ENCODE measurements around the gene TP73. TPM values are rescaled to one million over a fixed set of nuclear protein-coding genes. Genes with fewer than 3 reads are reported as not detected.
A peak's percentile ranks its signal among the peaks of the same experiment; 100 is the strongest.

Gene TP73
- total and polyA plus RNA-seq, 2 donors from 2014 or later: 0.54 TPM; not detected in 1

- no peak for FAIRE-seq
- TF ChIP-seq CTCF (IDR thresholded peaks at IDR 0.05; ENCODE audit: borderline replicate concordance, extremely low read depth, insufficient read depth): no peak
- intact Hi-C loops (cut with DNase I): no loop called here
- Histone ChIP-seq H3K9ac (ENCODE audit: low read length in 3 of 3) (no peak overlapping the region), H3K4me3 (ENCODE audit: low read length in 3 of 3) (no peak overlapping the region), H3K27me3 (ENCODE audit: control insufficient read depth, insufficient read depth, low read length) (no peaks in the 10 kb centered on the region), H3K36me3 (ENCODE audit: control insufficient read depth in 2 of 3, insufficient read depth in 3 of 3, low read length in 3 of 3) (no peaks in the 10 kb centered on the region), H3K9me3 (ENCODE audit: control insufficient read depth in 2 of 3, insufficient read depth in 1 of 3, low read length in 3 of 3) (no peaks in the 10 kb centered on the region), H3K4me1 (ENCODE audit: control insufficient read depth in 2 of 3, insufficient read depth in 2 of 3, low read depth in 1 of 3, low read length in 3 of 3) (no peaks in the 10 kb centered on the region), H3K27ac (ENCODE audit: low read depth in 2 of 2, low read length in 2 of 2) (no peak overlapping the region)
- peak in 1 of 5 donors; percentile 69 for DNase-seq
These were observed 23.1 kb downstream of the TP73 start for GRCh38 chr1:3675436-3675835.

DNA sequence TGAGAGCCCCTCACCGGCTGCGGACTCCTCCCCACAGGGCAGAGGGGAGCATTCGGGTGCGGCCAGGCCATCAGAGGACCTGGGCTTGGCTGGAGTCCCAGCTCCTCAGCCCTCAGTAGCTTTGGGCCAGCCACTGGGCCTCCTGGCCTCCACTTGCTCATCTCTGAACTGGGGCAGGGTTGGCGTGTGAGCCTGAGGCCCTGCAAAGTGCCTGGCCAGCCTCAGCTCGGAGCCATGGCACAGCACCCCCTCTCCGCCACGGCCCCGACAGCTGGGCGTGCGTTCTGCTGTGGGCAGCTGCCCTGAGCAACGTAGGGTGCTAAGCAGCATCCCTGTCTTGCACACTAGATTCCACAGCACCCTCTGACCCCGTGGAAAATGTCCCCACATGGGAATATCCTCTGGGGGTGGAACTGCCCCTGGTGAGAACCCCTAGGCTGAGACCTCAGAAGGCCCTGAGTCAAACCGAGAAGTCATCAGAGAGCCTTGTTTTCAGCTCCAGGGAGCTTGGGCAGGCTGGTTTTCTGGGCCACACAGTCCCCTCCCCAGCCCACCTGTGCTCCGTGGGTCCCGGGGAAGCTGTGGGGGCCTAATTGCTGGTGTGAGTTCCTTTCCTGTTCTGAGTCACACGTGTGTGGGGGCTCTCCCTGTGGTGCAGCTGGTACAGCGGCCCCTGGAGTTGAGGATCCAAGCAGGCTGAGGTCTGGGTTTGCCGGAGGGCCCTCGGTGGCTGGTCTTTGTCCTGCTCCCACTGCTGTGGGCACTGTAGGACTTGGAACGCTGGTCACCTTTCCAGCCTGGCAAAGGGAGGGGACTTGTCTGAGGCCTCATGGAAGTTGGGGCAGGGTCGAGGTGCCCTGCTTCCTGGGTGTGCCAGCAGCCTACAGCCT is 24.5 kb downstream of the TP73 start:
- peak in 1 of 5 donors; percentile 62 for DNase-seq
- intact Hi-C loops (cut with DNase I): no loop called here
- no peak for TF ChIP-seq CTCF (IDR thresholded peaks at IDR 0.05; ENCODE audit: borderline replicate concordance, extremely low read depth, insufficient read depth)
- H3K9ac ChIP-seq (ENCODE audit: low read length in 3 of 3): no peak overlapping the region
- no peaks in the 10 kb centered on the region for H3K36me3 ChIP-seq (ENCODE audit: control insufficient read depth in 2 of 3, insufficient read depth in 3 of 3, low read length in 3 of 3)
- H3K27ac ChIP-seq (ENCODE audit: low read depth in 2 of 2, low read length in 2 of 2): no peak overlapping the region
- H3K9me3 ChIP-seq (ENCODE audit: control insufficient read depth in 2 of 3, insufficient read depth in 1 of 3, low read length in 3 of 3): no peaks in the 10 kb centered on the region
- no peaks in the 10 kb centered on the region for H3K4me1 ChIP-seq (ENCODE audit: control insufficient read depth in 2 of 3, insufficient read depth in 2 of 3, low read depth in 1 of 3, low read length in 3 of 3)
- no peak overlapping the region for H3K4me3 ChIP-seq (ENCODE audit: low read length in 3 of 3)
- no peaks in the 10 kb centered on the region for H3K27me3 ChIP-seq (ENCODE audit: control insufficient read depth, insufficient read depth, low read length)
- FAIRE-seq: no peak

DNA sequence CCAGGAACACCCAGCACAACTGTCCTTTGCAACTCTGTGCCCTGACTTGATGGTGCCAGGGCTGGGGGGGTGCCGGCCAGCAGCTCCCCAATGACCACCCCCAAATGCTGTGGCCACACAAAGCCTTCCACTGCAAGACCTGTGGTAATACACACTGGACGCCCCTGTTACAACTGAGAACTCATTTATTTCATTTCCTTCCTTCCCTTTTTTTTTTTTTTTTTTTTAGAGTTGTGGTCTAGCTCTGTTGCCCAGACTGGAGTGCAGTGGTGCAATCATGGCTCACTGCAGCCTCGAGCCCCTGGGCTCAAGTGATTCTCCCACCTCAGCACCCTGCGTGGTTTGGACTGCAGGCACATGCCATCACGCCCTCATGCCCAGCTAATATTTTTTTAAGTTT is 25.2 kb downstream of the TP73 start:
- H3K9me3 ChIP-seq (ENCODE audit: control insufficient read depth in 2 of 3, insufficient read depth in 1 of 3, low read length in 3 of 3): no peaks in the 10 kb centered on the region
- no peaks in the 10 kb centered on the region for H3K27me3 ChIP-seq (ENCODE audit: control insufficient read depth, insufficient read depth, low read length)
- H3K4me3 ChIP-seq (ENCODE audit: low read length in 3 of 3): no peak overlapping the region
- H3K4me1 ChIP-seq (ENCODE audit: control insufficient read depth in 2 of 3, insufficient read depth in 2 of 3, low read depth in 1 of 3, low read length in 3 of 3): no peaks in the 10 kb centered on the region
- H3K36me3 ChIP-seq (ENCODE audit: control insufficient read depth in 2 of 3, insufficient read depth in 3 of 3, low read length in 3 of 3): no peaks in the 10 kb centered on the region
- DNase-seq (peak in 1 of 5 donors; percentile 26), FAIRE-seq (no peak)
- H3K9ac ChIP-seq (ENCODE audit: low read length in 3 of 3): no peak overlapping the region
- no peak for TF ChIP-seq CTCF (IDR thresholded peaks at IDR 0.05; ENCODE audit: borderline replicate concordance, extremely low read depth, insufficient read depth)
- no peak overlapping the region for H3K27ac ChIP-seq (ENCODE audit: low read depth in 2 of 2, low read length in 2 of 2)
- intact Hi-C loops (cut with DNase I): no loop called here

Data from kidney (tissue), 14 donors.